HG03097 (cell line): ENCODE measurements around the gene OR2AT4.

Source experiments
- ATAC-seq: cut with Tn5 transposase; IDR thresholded peaks from one replicate; pipeline ENCODE4 v1.9.1; 2021; ENCODE audit not compliant: unreplicated experiment, low FRiP score

The OR2AT4 gene

DNA sequence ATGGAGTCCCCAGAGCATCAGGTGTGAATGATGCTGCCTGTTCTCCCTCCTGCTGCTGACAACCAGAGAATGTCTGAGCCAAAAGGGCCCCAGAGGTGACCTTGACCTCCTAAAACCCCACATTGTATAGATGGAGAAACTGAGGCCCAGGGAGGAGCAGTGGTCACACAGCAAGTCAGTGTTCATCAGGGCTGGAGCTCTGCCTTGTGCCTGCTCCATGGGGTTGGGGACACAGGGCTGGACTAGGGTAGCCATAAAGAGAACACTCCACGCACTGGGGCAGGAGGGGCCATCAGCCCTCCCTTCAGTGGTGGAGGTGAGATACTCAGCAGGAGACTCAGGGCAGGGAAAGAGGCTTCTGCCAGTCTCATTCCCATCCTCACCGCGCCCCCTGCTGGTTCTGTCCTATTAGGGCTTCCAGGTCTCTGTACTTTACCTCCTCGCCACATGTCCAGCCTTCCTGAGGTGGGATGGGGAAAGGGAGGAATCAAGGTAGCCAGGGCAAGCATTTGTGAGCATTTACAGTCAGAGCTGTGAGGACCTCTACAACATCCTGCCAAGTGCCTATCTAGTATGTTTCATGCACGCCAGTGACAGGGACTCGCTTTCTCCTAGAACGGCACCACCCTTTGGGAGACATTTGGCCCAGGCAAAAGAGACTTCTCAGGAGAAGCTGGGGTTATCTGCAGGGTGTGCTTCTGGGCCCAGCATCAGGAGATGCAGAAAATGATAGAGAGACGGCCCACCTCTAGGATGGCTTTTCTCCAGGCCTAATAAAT lies 64.7 kb downstream of the OR2AT4 start:
- ATAC-seq, result no peak
